Panc1 (cell line): ENCODE measurements around the gene SLC35A2. TPM values are rescaled to one million over a fixed set of nuclear protein-coding genes. Genes with fewer than 3 reads are reported as not detected.
A peak's percentile ranks its signal among the peaks of the same experiment; 100 is the strongest.
"Not testable (repeated sequence)": the region's sequence is repeated elsewhere in the genome, so short reads cannot be mapped to it uniquely, and the experiment has no call there.

Experiments
- ATAC-seq: fragments of 200-7000 bp; cut with Tn5 transposase; 2 replicates; pipeline ENCODE4 v1.9.1; 2020; ENCODE audit warnings: mild to moderate bottlenecking, moderate library complexity
- BruUV-seq: library from RNA; stranded (reverse); fragments of 400-500 nt; replicated peaks from 2 replicates; lab custom pipeline; 2021; lab: Mats Ljungman, UMichigan
- CTCF ChIA-PET: fragments of 300-600 bp; sonication (Branson Sonifier 250); formaldehyde crosslinking; loops from one replicate; lab custom pipeline; 2022; ENCODE audit warnings: antibody characterized with exemption; lab: Charles Lee
- POLR2A ChIA-PET: fragments of 300-600 bp; sonication (Branson Sonifier 250); formaldehyde crosslinking; loops from one replicate; lab custom pipeline; 2022; ENCODE audit warnings: antibody characterized with exemption; lab: Charles Lee
- DNase-seq: peaks from one replicate; pipeline ENCODE4 v3.0.0-alpha.2; 2010; ENCODE audit warnings: low read depth, low spot score
- H3K27ac ChIP-seq: 2 replicates; pipeline ENCODE4 v1.5.1; 2011; ENCODE audit warnings: mild to moderate bottlenecking, low read length, inconsistent platforms
- H3K27me3 ChIP-seq: fragments of 200-500 bp; sonication (Bioruptor generic); 2 replicates; pipeline ENCODE4 v1.6.0; 2014; ENCODE audit warnings: low read length, inconsistent platforms; ENCODE audit not compliant: control insufficient read depth, insufficient read depth
- H3K36me3 ChIP-seq: fragments of 200-500 bp; sonication (Bioruptor generic); 2 replicates; pipeline ENCODE4 v1.5.1; 2014; ENCODE audit warnings: inconsistent platforms, mild to moderate bottlenecking, low read length, moderate library complexity; ENCODE audit not compliant: control insufficient read depth, insufficient read depth
- H3K4me1 ChIP-seq: 2 replicates; pipeline ENCODE4 v1.5.1; 2011; ENCODE audit warnings: inconsistent platforms, mild to moderate bottlenecking, low read length, moderate library complexity; ENCODE audit not compliant: control insufficient read depth, insufficient read depth
- H3K4me3 ChIP-seq, 2 experiments: 2 replicates each; pipeline ENCODE4 v1.5.1; 2011 to 2012; ENCODE audit warnings: low read depth in 2 of 2, low read length in 2 of 2, mild to moderate bottlenecking in 2 of 2, inconsistent platforms in 1 of 2, moderate library complexity in 1 of 2
- H3K9me3 ChIP-seq: fragments of 200-500 bp; sonication (Bioruptor generic); 2 replicates; pipeline ENCODE4 v1.5.1; 2014; ENCODE audit warnings: low read depth, mild to moderate bottlenecking, inconsistent platforms, low read length, moderate library complexity; ENCODE audit not compliant: control insufficient read depth, insufficient read depth
- POLR2AphosphoS5 ChIP-seq: IDR thresholded peaks from 2 replicates; pipeline ENCODE4 v1.6.1; 2012; ENCODE audit warnings: mild to moderate bottlenecking, low read depth, low read length, moderate library complexity
- SIN3A ChIP-seq: IDR thresholded peaks from 2 replicates; pipeline ENCODE4 v1.6.1; 2012; ENCODE audit warnings: low read depth, mild to moderate bottlenecking, low read length, moderate library complexity, borderline replicate concordance; ENCODE audit not compliant: insufficient read depth
- TCF7L2 ChIP-seq: IDR thresholded peaks from 2 replicates; pipeline ENCODE4 v1.6.1; 2011; ENCODE audit warnings: mild to moderate bottlenecking, low read depth, low read length, inconsistent platforms
- in situ Hi-C: cut with HindIII; loops from 2 replicates; pipeline ENCODE4 v1.10.0; 2016; ENCODE audit warnings: low sequenced_read_pairs, low pct_unique_long_range_greater_than_20kb
- intact Hi-C: fragments of 100-400 bp; cut with micrococcal nuclease; formaldehyde crosslinking; loops from one replicate; pipeline ENCODE4 v1.10.0; 2022; ENCODE audit not compliant: unreplicated experiment
- total RNA-seq: library from RNA; stranded (reverse); gene quantifications from one replicate; pipeline ENCODE4 v1.2.1, GENCODE V29; 2021; ENCODE audit not compliant: unreplicated experiment
- TF ChIP-seq, protein P1 (sequence below): fragments of 450-650 bp; IDR thresholded peaks from 2 replicates; pipeline ENCODE4 v1.5.1; 2017; ENCODE audit warnings: mild to moderate bottlenecking
- TF ChIP-seq, protein P2 (sequence below), 2 experiments: IDR thresholded peaks; 2 replicates each; pipeline ENCODE4 v1.6.1; 2011 to 2012; ENCODE audit warnings: low read depth in 2 of 2, control low read depth in 1 of 2, low read length in 1 of 2, mild to moderate bottlenecking in 1 of 2, moderate library complexity in 1 of 2; ENCODE audit not compliant: insufficient read depth in 1 of 2

Gene SLC35A2
- total RNA-seq, 1 experiment from 2014 or later = 72.4 TPM

DNA sequence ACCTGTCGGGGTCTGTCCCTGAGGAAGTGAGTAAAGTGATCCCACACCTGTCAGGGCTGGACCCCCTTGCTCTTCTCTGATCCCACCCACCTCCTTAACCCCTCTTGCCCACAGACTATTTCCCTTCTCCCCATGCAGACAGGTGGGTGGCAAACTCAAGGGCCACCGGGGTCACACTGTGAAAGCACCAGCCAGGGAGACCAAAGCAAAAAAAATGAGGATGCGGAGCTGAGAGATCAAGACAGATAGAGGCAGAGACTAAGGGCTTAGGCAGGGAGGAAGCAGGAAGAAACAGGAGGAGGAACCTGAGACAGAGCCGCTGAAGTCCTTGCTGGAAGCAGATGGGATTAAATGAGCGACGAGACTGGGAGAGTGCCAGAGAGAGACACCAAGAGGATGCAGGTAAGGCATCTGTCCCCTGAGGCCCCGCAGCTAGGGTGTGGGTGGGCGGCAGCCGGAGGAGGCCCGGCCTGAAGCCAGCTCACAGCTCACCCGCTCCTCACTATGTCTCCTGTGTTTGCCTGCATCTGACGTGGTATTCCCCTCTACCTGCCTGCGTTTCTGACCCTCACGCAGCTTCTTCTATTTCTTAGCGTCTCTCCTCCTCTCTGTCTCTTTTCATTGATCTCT is 21.0 kb downstream of the SLC35A2 start:
- intact Hi-C loops = no loop called here
- ATAC-seq = no peak
- no peaks in the 10 kb centered on the region for H3K36me3 ChIP-seq
- CTCF ChIA-PET = no interaction called here
- no peaks in the 10 kb centered on the region for H3K27me3 ChIP-seq
- no peaks in the 10 kb centered on the region for H3K9me3 ChIP-seq
- in situ Hi-C loops = no loop called here
- H3K27ac ChIP-seq = peak overlapping the region; percentile 65; the same call in 1 of the 2 replicates
- no peaks in the 10 kb centered on the region for H3K4me1 ChIP-seq
- POLR2A ChIA-PET = no interaction called here
- H3K4me3 ChIP-seq = peak overlapping the region; percentile 49 to 59
- no peak for DNase-seq
- TF ChIP-seq, protein P1, sequence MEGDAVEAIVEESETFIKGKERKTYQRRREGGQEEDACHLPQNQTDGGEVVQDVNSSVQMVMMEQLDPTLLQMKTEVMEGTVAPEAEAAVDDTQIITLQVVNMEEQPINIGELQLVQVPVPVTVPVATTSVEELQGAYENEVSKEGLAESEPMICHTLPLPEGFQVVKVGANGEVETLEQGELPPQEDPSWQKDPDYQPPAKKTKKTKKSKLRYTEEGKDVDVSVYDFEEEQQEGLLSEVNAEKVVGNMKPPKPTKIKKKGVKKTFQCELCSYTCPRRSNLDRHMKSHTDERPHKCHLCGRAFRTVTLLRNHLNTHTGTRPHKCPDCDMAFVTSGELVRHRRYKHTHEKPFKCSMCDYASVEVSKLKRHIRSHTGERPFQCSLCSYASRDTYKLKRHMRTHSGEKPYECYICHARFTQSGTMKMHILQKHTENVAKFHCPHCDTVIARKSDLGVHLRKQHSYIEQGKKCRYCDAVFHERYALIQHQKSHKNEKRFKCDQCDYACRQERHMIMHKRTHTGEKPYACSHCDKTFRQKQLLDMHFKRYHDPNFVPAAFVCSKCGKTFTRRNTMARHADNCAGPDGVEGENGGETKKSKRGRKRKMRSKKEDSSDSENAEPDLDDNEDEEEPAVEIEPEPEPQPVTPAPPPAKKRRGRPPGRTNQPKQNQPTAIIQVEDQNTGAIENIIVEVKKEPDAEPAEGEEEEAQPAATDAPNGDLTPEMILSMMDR = no peak
- TF ChIP-seq POLR2AphosphoS5 (no peak), SIN3A (no peak), TCF7L2 (no peak)
- TF ChIP-seq, protein P2, sequence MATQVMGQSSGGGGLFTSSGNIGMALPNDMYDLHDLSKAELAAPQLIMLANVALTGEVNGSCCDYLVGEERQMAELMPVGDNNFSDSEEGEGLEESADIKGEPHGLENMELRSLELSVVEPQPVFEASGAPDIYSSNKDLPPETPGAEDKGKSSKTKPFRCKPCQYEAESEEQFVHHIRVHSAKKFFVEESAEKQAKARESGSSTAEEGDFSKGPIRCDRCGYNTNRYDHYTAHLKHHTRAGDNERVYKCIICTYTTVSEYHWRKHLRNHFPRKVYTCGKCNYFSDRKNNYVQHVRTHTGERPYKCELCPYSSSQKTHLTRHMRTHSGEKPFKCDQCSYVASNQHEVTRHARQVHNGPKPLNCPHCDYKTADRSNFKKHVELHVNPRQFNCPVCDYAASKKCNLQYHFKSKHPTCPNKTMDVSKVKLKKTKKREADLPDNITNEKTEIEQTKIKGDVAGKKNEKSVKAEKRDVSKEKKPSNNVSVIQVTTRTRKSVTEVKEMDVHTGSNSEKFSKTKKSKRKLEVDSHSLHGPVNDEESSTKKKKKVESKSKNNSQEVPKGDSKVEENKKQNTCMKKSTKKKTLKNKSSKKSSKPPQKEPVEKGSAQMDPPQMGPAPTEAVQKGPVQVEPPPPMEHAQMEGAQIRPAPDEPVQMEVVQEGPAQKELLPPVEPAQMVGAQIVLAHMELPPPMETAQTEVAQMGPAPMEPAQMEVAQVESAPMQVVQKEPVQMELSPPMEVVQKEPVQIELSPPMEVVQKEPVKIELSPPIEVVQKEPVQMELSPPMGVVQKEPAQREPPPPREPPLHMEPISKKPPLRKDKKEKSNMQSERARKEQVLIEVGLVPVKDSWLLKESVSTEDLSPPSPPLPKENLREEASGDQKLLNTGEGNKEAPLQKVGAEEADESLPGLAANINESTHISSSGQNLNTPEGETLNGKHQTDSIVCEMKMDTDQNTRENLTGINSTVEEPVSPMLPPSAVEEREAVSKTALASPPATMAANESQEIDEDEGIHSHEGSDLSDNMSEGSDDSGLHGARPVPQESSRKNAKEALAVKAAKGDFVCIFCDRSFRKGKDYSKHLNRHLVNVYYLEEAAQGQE (IDR thresholded peaks at IDR 0.05; ENCODE audit: insufficient read depth in 1 of 2, low read depth in 2 of 2, low read length in 1 of 2) = no peak
- BruUV-seq = no TSS peak

DNA sequence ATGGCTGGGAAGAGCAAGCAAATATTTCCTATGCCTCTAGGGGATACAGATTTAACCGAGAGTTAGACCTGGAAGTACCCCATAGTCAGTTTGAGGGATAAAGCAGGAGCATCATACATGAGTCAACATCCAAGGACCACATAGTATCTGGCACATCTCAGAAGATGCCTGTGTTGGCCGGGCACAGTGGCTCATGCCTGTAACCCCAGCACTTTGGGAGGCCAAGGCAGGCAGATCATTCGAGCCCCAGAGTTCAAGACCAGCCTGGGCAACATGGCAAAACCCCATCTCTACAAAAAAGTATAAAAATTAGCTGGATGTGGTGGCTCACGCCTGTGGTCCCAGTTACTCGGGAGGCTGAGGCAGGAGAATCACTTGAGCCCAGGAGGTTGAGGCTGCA is 24.9 kb downstream of the SLC35A2 start:
- POLR2A ChIA-PET, H3K4me1 ChIP-seq, H3K27me3 ChIP-seq, H3K27ac ChIP-seq, BruUV-seq, H3K4me3 ChIP-seq, DNase-seq, in situ Hi-C loops, ATAC-seq, H3K9me3 ChIP-seq, H3K36me3 ChIP-seq, intact Hi-C loops, CTCF ChIA-PET: not testable (repeated sequence)

DNA sequence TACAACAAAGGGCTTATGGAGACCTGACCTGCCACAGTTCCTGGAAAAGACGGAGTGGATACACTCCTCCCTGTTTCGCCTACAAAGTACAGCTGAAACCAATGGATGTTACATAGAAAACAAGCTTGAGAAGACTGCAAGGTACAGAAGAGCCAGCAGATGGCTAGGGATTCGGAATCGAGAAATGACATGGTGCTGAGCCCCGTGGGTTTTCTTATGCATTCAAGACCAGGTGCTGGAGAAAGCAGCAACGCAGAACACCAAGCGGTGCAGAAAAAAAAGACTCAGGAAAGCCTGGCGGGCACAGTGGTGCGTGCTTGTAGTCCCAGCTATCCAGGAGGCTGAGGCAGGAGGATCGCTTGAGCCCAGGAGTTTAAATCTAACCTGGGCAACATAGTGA is 27.7 kb downstream of the SLC35A2 start:
- in situ Hi-C loops = no loop called here
- Histone ChIP-seq H3K27ac (no peak overlapping the region), H3K4me3 (no peak overlapping the region), H3K9me3 (no peaks in the 10 kb centered on the region), H3K4me1 (no peaks in the 10 kb centered on the region), H3K27me3 (no peaks in the 10 kb centered on the region), H3K36me3 (no peaks in the 10 kb centered on the region)
- DNase-seq = no peak
- POLR2A ChIA-PET = no interaction called here
- ATAC-seq = peak; percentile 66
- CTCF ChIA-PET = no interaction called here
- BruUV-seq = no TSS peak
- TF ChIP-seq TCF7L2 = no peak
- TF ChIP-seq, protein P2 (IDR thresholded peaks at IDR 0.05; ENCODE audit: insufficient read depth in 1 of 2, low read depth in 2 of 2, low read length in 1 of 2) = no peak
- TF ChIP-seq, protein P1 = no peak
- no peak for TF ChIP-seq POLR2AphosphoS5
- no peak for TF ChIP-seq SIN3A
- intact Hi-C loops = no loop called here
